SH-SY5Y (cell line): ENCODE data around the gene KIAA0930.

Experiments used
- GATA2 ChIP-seq: IDR thresholded peaks from 2 replicates; pipeline ENCODE4 v1.6.1; 2011; ENCODE audit warnings: mild to moderate bottlenecking, low read depth, low read length
- GATA3 ChIP-seq: IDR thresholded peaks from 2 replicates; pipeline ENCODE4 v1.6.1; 2011; ENCODE audit warnings: low read depth, mild to moderate bottlenecking, low read length, moderate library complexity

GRCh38 chr22:45211435-45211834 lies 29.3 kb downstream of the KIAA0930 start:
- TF ChIP-seq GATA3 (no peak), GATA2 (no peak)
